ENCODE results near the gene CRYGD.
"Not testable (repeated sequence)": the region's sequence is repeated elsewhere in the genome, so short reads cannot be mapped to it uniquely, and the experiment has no call there.

Gene CRYGD

DNA sequence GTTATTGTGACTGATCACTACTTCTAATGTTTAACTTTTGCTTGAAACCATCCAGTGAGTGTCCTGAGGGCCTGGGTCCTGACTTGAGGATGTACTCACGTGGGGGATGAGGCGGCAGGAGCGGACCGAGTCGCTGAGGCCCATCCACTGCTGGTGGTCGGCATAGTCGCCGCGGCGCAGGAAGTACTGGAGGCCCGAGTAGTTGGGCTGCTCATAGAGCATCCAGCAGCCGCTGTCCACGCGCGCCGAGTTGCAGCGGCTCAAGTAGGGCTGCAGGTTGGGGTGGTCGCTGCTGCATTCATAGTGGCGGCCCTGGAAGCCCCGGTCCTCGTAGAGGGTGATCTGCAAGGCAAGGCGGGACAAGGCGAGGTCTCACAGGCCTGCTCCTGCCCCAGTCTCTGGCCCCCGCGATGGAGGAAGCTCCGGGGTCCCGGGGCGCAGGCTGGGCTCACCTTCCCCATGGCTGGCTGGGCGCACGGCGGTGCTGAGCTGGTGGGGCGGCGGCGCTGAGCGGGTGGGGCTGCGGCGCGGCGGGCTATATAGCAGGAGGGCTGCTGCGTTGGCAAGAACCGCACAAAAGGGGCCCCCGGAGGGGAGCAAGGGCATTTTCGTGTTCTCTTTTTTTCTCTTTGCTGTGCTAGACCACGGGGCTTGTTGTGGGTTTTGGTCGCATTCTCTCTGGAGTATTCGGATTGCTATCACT is at the start of gene CRYGD:
TSS of gene CRYGD (minus strand) at position 512 of the 703 bp plus-strand sequence. CDS start at position 461, 51 bp downstream.
- DNase-seq: not testable (repeated sequence)

DNA sequence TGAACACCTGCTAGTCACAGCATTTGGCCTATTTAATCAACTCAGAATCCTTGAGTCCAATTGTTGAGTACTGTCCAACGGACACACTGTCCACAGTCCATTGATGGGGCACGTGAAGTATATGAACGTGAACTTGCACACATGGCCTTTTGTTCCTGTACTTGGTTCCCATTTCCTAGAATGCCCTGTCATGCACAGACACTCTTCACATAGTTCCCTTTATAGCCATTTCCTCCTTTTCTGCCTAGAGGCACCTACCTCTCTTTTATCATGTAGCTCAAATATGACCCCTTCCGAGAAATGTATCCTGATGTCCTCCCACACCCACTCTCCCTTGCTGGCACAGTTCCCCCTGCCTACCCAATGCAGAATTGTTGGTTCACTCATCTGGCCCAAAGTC is 47.8 kb upstream of the CRYGD start:
- peak; percentile 95 for DNase-seq

DNA sequence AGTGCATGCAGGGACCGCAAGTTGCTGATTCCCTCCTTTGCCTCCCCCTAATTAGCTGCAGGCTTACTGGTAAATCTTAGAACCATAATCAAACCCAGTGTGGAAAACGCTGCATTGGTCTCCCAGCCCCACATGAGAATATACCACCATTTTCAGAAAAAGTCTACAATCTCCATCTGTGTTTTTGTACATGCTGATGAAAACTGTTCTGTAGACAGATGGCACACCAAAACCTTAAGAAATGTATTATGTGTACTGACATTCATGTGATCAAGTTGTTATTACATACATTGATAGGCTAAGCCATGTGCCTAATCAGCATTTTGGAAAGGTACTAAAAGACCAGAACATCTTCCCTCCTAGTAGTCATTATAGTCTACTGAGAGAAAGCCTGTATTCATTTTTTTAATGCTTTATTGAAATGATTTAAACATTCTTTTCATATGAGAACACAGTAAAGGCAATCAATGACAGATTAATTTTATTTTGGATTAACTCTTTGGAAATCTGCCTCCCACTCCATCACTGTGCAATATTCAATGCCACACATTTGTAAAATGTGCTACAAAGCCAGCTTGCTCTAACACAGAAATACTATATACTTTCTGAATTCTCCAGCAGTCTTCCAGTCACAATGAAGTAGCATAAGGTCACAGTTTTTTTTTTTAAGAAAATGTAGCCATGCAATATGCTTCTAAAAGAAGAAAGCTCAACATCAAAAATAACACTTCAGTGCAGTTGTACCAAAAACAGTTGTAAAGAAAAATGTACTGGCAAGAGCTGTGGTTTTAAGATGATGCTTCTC is 40.8 kb upstream of the CRYGD start:
- no peak for DNase-seq

DNA sequence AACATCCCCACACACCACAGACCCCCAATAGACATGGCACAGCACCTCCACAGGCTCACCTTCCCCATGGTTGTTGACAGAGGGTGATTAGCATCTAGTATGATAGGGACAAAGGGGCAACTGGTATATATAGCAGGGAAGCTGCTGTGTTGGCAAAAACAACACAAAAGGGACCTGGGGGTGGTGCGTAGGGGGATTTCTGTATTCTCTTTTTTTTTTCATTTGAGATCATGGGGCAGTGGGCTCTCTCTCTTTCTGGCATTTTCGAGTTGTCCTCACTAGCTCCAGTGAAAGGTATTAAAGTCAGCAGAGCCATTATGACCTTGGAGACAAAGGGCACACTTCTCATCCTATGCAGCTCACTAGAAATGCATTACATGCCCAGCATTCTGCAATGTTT is 39.2 kb upstream of the CRYGD start, which contains the start of gene CRYGA:
TSS of gene CRYGA (minus strand) at position 101 of the 400 bp plus-strand sequence. CDS start at position 68, 33 bp downstream.
- no peak for DNase-seq

DNA sequence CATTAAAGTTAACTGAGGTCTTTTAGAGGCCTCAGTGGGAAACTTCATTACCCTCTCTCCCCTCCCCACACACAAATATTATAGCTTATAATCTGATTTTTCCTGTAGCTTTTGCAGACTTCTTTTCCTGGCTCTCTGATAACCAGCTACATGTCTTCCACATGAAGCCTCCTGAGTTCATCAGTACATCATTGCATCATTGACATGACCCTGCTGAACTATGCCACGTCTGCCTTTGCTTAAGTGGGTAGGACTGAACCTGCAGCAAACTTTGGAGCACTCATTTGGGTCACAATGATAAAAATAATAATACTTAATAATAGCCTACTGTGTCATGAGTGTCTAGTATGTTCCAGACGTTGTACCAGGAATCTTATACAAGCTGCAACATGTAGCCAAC is 32.1 kb upstream of the CRYGD start:
- no peak for DNase-seq

DNA sequence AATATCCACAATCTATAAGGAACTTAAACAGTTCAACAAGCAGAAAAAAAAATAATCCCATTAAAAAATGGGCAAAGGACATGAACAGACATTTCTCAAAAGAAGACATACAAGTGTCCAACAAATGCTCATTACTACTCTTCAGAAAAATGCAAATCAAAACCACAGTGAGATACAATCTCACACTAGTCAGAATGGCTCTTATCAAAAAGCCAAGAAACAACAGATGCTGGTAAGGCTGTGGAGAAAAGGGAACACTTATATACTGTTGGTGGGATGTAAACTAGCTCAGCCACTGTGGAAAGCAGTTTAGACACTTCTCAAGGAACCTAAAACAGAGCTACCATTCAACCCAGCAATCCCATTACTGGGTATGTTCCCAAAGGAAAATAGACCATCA is 28.8 kb upstream of the CRYGD start:
- DNase-seq: peak; percentile 62

DNA sequence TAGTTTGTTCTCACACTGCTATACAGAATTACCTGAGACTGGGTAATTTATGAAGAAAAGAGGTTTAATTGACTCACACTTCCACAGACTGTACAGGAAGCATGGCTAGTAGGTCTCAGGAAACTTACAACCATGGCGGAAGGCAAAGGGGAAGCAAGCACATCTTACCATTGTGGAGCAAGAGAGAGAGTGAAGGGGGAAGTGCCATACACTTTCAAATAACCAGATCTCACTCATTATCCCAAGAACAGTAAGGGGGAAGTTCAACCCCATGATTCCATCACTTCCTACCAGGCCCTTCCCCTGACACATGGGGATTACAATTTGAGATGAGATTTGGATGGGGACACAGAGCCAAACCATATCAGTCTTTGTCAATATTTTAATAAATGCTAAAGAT is 26.6 kb upstream of the CRYGD start:
- no peak for DNase-seq

DNA sequence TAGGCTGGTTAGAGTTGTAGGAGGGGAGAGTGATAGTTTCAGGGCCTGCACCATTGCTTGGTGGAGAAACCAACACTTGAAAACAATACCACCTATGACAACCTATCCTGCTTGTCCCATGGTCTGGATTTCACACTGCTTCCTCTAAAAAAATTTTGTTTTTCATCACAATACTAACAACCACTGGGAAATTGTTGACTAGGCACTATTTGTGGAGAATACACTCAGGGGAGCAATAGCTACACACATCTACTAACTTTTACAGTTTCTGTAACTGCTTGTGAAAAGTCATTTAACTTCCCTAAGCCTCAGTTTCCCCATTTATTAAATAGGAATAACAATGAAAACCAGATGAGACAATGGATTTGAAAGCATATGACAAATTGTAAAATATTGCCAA is 25.8 kb upstream of the CRYGD start:
- no peak for DNase-seq

DNA sequence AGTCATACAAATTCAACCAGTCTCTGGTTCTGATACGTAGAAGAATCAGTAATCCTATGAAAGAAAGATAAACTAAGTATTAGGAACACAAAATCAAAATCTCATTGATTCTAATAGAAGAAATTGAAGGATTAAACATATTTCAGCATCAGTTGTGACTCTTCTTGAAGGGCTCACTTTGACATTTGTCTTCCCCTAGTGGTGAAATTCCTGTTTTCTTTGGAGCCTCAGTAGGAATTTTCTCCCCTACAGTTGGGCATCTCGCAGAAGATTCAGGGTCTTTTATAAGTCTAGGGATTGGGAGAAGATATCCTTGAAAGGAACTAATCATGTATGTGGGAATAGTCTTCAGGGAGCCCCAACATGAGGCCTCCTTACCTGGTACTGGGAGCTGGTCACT is 24.5 kb upstream of the CRYGD start:
- DNase-seq: no peak

DNA sequence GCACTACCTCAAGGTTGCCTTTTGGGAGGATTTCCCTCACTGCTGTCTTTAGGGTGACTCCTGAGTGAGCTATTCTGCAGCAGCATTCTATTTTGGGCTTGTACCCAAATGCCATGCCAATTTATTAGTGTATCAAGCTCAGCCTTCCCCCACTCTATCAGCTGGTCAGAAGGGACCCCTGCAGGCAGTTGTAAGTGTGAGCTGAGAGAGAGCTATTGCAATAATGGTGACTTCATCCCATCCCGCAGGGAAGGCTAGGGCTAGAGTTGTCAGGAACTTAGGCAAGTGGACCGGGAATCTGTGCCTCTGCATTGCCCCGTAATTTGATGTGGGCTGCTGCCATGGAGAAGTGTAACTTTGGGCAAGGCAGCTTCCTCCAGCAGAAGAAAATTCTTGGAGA is 23.4 kb upstream of the CRYGD start:
- no peak for DNase-seq

DNA sequence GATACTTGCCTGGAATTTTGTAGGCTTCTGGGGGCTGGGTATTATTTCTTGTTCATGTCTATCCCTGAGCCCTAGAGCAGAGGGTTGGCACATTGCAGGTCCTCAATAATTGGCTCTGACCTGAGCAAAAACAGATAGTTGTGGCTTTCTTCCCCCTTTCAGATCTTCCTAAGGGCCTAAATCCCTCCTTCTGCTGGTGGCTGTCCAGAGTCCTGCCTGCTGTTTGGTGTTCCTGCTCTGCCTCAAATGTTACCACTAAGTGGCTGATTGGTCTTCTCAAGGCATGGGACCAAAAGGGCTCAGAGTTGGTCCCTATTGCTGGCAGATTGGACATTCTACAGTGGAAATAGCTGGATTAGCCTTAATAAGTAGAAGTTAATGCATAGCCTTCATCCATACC is 22.7 kb upstream of the CRYGD start:
- DNase-seq: no peak

DNA sequence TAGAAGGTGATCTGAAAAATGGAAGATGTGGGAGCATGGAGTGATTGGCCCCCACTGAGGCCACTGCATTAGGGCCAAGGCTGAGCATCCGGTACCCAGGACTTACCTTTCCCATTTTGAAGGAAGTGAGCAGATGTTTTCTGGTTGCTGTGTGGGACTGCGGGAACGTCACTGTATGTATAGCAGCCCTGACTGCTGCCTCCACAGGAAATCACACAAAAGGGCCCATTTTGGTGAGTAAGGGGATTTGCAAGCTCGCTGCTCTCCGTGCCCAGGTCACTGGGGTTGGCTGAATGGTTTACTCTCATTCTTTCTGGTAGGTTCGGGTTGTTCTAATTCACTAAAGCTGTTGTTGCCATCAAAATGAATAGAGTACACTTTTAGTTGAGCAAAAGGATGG is 21.7 kb upstream of the CRYGD start, which contains the start of gene CRYGB:
TSS of gene CRYGB (minus strand) at position 153 of the 400 bp plus-strand sequence. CDS start at position 115, 38 bp downstream.
- DNase-seq: no peak

DNA sequence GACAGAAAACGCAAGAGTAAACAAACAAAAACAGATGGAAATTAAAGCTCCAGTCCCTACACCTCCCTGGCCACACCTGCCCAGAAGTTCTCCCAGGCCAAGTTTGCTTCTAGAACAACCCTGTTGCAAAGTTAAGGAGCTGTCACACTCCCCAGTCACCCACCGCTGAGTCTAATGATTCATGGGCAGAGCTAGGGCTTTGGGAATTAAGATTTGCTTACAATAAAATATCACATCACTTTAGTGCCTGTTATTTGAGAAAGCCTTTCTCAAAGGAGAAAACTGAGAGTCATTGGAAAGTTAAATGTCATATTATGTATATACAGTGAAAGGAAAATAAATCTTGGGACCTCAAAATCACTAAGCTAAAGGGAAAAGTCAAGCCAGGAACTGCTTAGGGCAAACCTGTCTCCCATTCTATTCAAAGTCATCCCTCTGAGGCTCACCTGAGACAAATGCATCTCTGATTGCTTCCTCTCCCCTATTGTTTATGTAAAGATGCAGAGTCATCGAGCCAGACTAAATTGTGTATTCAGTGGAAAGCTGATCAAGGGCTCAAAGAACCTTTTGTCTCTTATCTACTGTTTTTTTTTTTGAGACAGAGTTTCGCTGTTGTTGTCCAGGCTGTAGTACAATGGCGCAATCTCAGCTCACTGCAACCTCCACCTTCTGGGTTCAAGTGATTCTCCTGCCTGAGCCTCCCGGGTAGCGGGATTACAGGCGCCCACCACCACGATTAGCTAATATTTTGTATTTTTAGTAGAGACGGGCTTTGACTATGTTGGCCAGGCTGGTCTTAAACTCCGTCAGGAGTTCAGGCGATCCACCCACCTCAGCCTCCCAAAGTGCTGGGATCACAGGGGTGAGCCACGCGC is 18.8 kb upstream of the CRYGD start:
- no peak for DNase-seq

DNA sequence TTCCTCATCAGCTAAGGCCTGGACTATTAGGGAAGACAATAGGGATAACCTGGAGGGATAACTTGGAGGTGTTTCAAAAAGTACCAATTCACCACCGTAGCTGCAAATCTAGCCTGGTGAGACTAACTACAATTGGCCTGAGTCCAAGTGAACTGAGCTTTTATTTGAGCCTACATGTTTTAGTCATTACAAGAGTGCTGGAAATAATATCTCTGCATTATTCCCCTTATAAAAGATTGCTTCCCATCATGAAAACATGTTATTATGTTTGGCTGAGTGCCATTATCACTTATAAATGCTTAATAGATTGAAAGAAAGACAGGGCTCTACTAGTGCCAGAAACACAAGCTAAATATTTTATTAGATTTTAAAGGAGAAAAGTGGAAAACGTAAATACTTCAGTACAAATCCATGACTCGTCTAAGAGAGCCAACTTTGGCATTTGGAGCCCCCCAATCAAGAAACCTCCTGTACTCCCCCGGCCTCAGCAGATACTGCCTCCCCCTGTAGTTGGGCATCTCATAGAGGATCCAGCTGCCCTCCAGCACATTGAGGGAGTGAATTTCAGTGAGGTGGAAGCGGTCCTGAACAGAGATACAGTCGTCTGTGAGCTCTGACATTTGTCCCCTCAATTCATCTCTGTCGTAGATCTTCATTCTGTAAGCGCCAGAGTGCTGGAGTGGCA is 18.1 kb upstream of the CRYGD start:
- DNase-seq: no peak

DNA sequence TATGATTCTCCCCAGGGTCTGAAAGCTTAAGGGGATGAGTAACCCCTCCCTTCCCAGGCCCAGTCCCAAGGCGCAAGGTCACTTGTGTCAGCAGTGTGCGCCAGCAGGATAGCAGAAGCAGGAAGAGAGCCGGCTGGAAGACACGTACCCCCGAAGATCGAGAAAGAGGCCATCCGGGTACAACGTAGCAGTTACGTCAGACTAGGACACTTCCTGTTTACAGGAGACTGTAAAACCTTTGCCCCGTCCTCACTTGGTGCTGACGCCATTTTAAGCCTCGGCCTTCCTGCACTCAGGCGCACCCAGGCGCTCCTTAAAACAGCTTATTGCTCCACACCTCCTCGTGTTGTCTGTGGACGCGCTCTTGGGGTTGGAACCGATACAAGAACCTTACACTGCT is 15.1 kb upstream of the CRYGD start:
- DNase-seq: no peak

DNA sequence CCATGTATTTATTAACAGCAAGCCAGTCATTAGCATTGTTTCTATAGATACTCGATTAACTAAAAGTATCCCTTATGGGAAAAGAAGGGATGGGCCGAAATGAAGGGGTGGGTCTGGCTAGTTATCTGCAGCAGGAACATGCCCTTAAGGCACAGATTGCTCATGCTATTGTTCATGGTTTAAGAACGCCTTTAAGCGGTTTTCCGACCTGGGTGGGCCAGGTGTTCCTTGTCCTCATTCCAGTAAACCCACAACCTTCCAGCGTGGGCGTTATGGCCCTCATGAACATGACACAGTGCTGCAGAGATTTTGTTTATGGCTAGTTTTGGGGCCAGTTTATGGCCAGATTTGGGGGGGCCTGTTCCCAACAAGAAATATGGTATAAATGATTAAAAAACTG is 14.0 kb upstream of the CRYGD start:
- not testable (repeated sequence) for DNase-seq

DNA sequence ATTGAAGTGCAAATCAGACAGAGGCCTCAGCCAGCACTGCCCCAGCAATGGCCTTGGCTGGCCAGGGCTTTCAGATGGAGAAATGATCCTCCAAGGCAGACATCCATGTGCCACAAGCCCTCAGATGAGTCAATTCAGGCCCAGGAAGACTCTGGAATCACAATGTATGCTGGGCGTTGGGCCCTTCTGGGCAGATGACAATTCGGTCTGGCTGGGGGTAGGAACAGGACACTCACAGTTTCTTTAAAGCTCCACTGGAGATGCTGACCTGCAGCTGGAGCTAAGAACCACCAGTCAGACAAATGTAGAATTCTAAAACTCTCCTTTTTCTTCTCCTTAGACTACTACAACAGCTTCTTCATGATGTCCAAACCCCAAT is 12.4 kb upstream of the CRYGD start:
- no peak for DNase-seq

DNA sequence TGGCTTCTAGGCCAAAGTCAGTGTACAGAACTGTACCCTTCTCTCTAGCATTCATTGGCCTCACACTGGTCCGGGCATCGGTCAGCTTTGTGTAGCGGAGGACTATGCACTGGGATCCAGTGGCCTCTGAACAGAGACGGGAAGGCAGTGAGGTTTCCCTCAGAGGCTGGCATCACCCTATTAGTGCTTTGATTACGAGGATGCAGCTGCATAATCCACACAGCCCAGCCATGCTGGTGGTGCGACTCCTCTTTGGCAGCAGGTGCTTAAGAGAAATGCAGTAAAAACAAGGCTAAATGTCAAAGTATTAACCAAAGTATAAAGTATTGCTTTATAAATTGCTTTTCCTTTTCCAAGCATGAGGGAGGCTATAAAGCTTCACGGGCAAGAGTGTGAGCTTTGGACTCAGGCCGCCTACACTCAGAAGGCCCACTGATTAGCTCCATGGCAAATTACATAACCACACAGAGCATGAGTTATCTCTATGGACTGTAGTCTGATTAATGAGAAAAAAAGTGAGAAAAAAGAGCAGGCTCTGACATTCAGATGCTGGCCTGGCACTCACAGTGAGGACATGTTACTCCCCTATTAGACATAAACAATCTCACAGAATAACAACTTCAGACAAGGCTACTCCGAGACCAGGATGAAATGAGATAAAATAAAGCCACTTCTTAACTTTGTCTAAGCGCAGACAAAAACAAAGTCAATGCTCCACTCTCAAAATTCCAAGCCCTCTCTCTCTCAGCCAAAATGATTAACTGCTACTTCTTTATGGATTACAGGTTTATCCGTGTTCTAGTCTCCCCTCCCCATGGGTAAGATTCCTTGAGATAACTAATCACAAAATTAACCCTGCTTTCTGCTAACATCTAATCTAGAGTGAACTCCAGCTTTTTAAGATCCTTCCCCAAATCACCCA is 11.7 kb upstream of the CRYGD start:
- DNase-seq: no peak

DNA sequence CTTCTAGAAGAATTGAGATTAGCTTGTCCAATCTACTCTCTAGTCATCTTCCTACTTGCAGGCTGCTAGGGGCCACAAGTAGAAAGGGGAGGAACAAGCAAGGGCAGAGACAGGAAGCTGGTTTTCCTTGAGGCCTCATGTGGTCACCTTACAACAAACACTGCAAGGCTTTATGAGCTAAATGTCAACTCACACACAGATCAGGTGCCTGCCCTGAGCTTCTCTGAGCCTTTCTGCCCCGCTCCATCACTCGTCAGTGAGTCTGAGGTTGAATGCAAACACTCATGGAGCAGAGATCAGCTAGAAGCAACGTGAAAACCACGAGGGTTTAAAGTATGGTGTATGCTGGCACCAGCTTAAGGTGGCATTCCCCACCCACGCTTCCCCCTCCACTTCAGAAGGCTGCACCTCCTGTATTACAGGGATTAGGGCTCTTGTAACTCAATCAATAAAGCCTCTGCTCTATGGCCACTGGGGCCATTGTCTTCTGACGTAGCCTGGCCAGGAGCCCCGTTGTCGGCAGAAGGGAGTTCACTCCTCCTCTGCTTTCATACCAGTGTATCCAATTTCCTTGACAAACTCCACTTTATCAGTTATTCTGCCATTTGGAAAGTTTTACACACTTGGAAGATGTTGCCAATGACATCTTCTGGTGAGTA is 10.7 kb upstream of the CRYGD start:
- no peak for DNase-seq

DNA sequence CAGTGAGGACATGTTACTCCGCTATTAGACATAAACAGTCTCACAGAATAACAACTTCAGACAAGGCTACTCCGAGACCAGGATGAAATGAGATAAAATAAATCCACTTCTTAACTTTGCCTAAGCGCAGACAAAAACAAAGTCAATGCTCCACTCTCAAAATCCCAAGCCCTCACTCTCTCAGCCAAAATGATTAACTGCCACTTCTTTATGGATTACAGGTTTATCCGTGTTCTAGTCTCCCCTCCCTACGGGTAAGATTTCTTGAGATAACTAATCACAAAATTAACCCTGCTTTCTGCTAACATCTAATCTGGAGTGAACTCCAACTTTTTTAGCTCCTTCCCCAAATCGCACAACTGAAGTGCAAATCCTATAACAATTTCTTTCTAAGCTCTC is 6.4 kb upstream of the CRYGD start:
- DNase-seq: no peak

Measured in OCI-M1 (cell line).